ENCODE measurements around the gene SLC2A8. TPM values are rescaled to one million over a fixed set of nuclear protein-coding genes. Genes with fewer than 3 reads are reported as not detected.
A peak's percentile ranks its signal among the peaks of the same experiment; 100 is the strongest.

SLC2A8 gene
- total and polyA plus RNA-seq, 3 donors from 2014 or later: 62.7 to 128 (median 68.6) TPM

- TF ChIP-seq CTCF (IDR thresholded peaks at IDR 0.05): no peak
- Histone ChIP-seq H3K4me1 (no peaks in the 10 kb centered on the region), H3K4me3 (no peak overlapping the region), H3K36me3 (ENCODE audit: low read depth, missing control alignments) (no peaks in the 10 kb centered on the region), H3K27ac (no peak overlapping the region), H3K9me3 (no peaks in the 10 kb centered on the region), H3K27me3 (no peaks in the 10 kb centered on the region)
- 91 to 98% methylated on average over 8 to 10 of the region's 10 CpGs for WGBS, 2 donors
- peak; percentile 6 for DNase-seq
- intact Hi-C loops (cut with DNase I; ENCODE audit: low total_unique reads): no loop called here
These were observed 31.5 kb upstream of the SLC2A8 start for GRCh38 chr9:127365461-127365860.

GRCh38 chr9:127366594-127366993 lies 30.4 kb upstream of the SLC2A8 start:
- Histone ChIP-seq H3K36me3 (ENCODE audit: low read depth, missing control alignments) (no peaks in the 10 kb centered on the region), H3K4me1 (no peaks in the 10 kb centered on the region), H3K27me3 (no peaks in the 10 kb centered on the region), H3K4me3 (no peak overlapping the region), H3K27ac (no peak overlapping the region), H3K9me3 (no peaks in the 10 kb centered on the region)
- 88 to 90% methylated on average over 7 of the region's 7 CpGs for WGBS, 2 donors
- peak; percentile 14 for DNase-seq
- TF ChIP-seq CTCF (IDR thresholded peaks at IDR 0.05): no peak
- no peak for TF ChIP-seq POLR2A (IDR thresholded peaks at IDR 0.05)
- intact Hi-C loops (cut with DNase I; ENCODE audit: low total_unique reads): no loop called here

- intact Hi-C loops (cut with DNase I; ENCODE audit: low total_unique reads): no loop called here
- peaks cover 3% of the 10 kb centered on the region for H3K4me1 ChIP-seq
- no peak overlapping the region for H3K27ac ChIP-seq
- H3K9me3 ChIP-seq: no peaks in the 10 kb centered on the region
- H3K27me3 ChIP-seq: no peaks in the 10 kb centered on the region
- H3K36me3 ChIP-seq (ENCODE audit: low read depth, missing control alignments): no peaks in the 10 kb centered on the region
- peak; percentile 11 for DNase-seq
- no peak overlapping the region for H3K4me3 ChIP-seq
- TF ChIP-seq CTCF (IDR thresholded peaks at IDR 0.05) (no peak), POLR2A (IDR thresholded peaks at IDR 0.05) (no peak)
- WGBS, 2 donors: 76 to 77% methylated on average over 6 of the region's 6 CpGs
These were observed 28.0 kb upstream of the SLC2A8 start for GRCh38 chr9:127368852-127369402.

GRCh38 chr9:127369428-127369827 lies 27.5 kb upstream of the SLC2A8 start:
- peak; percentile 9 for DNase-seq
- Histone ChIP-seq H3K9me3 (no peaks in the 10 kb centered on the region), H3K36me3 (ENCODE audit: low read depth, missing control alignments) (no peaks in the 10 kb centered on the region), H3K4me3 (no peak overlapping the region), H3K27ac (no peak overlapping the region), H3K27me3 (no peaks in the 10 kb centered on the region), H3K4me1 (peaks cover 3% of the 10 kb centered on the region)
- 93 to 95% methylated on average over 8 of the region's 8 CpGs for WGBS, 2 donors
- TF ChIP-seq CTCF (IDR thresholded peaks at IDR 0.05) (no peak), POLR2A (IDR thresholded peaks at IDR 0.05) (no peak)
- intact Hi-C loops (cut with DNase I; ENCODE audit: low total_unique reads): no loop called here

GRCh38 chr9:127370147-127370579 lies 26.8 kb upstream of the SLC2A8 start:
- DNase-seq: peak; percentile 9
- TF ChIP-seq POLR2A (IDR thresholded peaks at IDR 0.05) (no peak), CTCF (IDR thresholded peaks at IDR 0.05) (no peak)
- intact Hi-C loops (cut with DNase I; ENCODE audit: low total_unique reads): no loop called here
- Histone ChIP-seq H3K9me3 (no peaks in the 10 kb centered on the region), H3K4me1 (peaks cover 3% of the 10 kb centered on the region), H3K4me3 (no peak overlapping the region), H3K36me3 (ENCODE audit: low read depth, missing control alignments) (no peaks in the 10 kb centered on the region), H3K27ac (no peak overlapping the region), H3K27me3 (no peaks in the 10 kb centered on the region)
- 73 to 81% methylated on average over 7 of the region's 7 CpGs for WGBS, 2 donors
